GM12891 (cell line): Measurements from ENCODE around the gene TAP2.

ENCODE experiments used
- DNase-seq: peaks from one replicate; pipeline ENCODE4 v3.0.0; 2011; ENCODE audit warnings: low spot score; ENCODE audit not compliant: insufficient read length
- FAIRE-seq: peaks from 2 replicates; lab custom pipeline; 2011; peaks lifted over from hg19 to GRCh38; lab: Jason Lieb, UNC
- PAX5 ChIP-seq: IDR thresholded peaks from 2 replicates; pipeline ENCODE4 v1.6.1; 2011; ENCODE audit warnings: low read length, moderate library complexity, mild to moderate bottlenecking; ENCODE audit not compliant: insufficient read depth, severe bottlenecking
- POLR2A ChIP-seq: IDR thresholded peaks from 2 replicates; pipeline ENCODE4 v1.6.1; 2011; ENCODE audit warnings: low read depth, low read length, control low read depth
- POLR2AphosphoS5 ChIP-seq: IDR thresholded peaks from 2 replicates; pipeline ENCODE4 v1.6.1; 2011; ENCODE audit warnings: low read depth, low read length, control low read depth
- POU2F2 ChIP-seq: IDR thresholded peaks from 2 replicates; pipeline ENCODE4 v1.6.1; 2011; ENCODE audit warnings: low read depth, mild to moderate bottlenecking, control low read depth, low read length, moderate library complexity
- SPI1 ChIP-seq: IDR thresholded peaks from 2 replicates; pipeline ENCODE4 v1.6.1; 2011; ENCODE audit warnings: low read depth, low read length, control low read depth
- TAF1 ChIP-seq: IDR thresholded peaks from 2 replicates; pipeline ENCODE4 v1.6.1; 2011; ENCODE audit warnings: low read depth, low read length, control low read depth

The TAP2 gene

DNA sequence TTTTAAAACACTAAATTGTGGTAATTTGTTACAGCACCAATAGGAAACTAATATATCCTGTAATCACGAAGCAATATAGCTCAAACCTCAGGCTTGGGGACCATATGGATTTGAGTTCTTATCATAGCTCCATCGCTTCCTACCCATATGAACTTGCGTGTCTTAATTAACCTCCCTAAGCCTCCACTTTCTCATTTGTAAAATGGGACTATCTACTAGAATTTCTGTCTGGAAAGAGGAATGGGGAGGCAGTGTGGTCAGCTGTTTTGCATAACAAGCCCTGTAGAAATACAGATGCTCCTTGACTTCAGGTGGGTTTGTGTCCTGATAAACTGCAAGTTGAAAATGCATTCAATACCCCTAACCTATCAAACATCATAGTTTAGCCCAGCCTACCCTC lies 38.8 kb downstream of the TAP2 start:
- no peak for DNase-seq
- peak; percentile 77 for FAIRE-seq
- TF ChIP-seq SPI1 (no peak), POU2F2 (no peak), TAF1 (no peak), PAX5 (no peak), POLR2A (no peak), POLR2AphosphoS5 (no peak)

DNA sequence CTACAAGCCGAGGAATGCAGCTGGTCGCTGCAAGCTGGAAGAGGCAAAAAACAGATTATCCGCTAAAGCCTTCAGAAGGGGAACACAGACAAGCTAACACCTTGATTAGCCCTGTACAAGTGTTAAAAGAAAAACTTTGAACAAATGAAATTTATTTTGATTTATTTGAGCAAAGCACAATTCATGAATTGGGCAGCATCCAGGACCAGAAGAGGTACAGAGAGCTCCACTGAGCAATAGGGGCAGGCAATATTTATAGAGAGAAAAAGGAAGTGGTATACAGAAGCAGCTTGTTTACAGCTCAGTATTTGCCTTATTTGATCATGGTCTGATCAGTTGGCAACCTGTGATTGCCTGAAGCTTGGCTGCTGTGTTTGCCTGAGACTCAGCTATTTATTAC lies 39.4 kb downstream of the TAP2 start:
- FAIRE-seq (no peak), DNase-seq (no peak)
- TF ChIP-seq TAF1 (no peak), POLR2AphosphoS5 (no peak), POU2F2 (no peak), SPI1 (no peak), PAX5 (no peak), POLR2A (no peak)

DNA sequence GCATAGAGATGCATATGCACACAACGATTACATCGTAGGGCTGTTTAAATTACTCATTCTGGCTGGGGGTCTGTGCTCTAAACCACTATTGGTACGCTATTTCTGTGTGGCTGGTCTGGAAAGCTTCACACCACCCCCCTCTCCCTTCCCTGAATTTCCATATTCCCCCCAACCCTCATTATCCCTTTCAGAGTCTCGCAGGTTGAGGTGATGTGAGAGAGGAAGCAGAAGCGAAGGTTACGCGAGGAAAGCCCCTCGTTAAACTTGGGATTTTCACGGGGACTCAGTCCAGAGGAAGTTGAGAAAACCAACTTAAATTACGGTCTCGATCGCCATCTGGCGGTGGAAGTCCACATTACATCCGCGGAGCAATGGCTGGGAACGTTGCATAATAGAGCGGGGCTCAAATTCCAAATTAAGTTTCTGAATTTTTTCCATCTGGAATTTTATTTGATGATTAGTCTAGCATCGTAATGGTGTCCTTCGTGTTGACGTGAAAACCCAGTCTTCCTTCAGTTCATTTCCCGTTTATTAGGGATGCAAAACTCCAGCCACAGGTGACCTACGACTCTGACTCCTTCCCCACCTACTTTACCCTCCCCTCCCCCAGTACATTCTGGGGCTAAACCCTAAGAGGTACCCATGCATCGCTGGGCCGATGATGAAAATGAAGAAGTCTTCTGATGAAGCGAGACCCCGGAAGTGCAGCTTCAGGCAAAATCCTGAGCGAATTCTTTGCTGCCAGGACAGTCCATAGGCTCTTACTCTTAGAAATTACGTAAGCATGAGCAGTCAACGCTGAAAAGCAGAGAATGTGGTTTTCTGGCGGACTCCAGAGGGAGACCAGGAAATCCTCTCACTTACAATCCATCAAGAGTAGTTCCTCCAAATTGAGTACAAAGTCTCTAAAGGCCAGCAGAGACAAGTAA lies 41.4 kb downstream of the TAP2 start:
- TF ChIP-seq TAF1 = no peak
- peak; percentile 68; the same call in 1 of the 2 replicates for TF ChIP-seq POU2F2
- peak; percentile 62 for TF ChIP-seq SPI1
- FAIRE-seq (peak; percentile 97), DNase-seq (no peak)

GRCh38 chr6:32794510-32794909 lies 44.0 kb downstream of the TAP2 start:
- no peak for TF ChIP-seq PAX5
- no peak for TF ChIP-seq POLR2AphosphoS5
- no peak for TF ChIP-seq TAF1
- TF ChIP-seq SPI1 = peak; percentile 43
- FAIRE-seq = peak; percentile 66

GRCh38 chr6:32792901-32793435 lies 45.6 kb downstream of the TAP2 start:
- no peak for DNase-seq
- TF ChIP-seq PAX5 = no peak
- TF ChIP-seq SPI1 = no peak
- TF ChIP-seq TAF1 = no peak
- no peak for TF ChIP-seq POLR2A
- no peak for TF ChIP-seq POU2F2
- no peak for TF ChIP-seq POLR2AphosphoS5
- FAIRE-seq = no peak

More at GRCh38 chr6:32794510-32794909, 44.0 kb downstream of the TAP2 start:
- DNase-seq = no peak

- DNase-seq (no peak), FAIRE-seq (no peak)
- TF ChIP-seq PAX5 = no peak
- TF ChIP-seq POU2F2 = no peak
- TF ChIP-seq POLR2A = no peak
These were observed 48.2 kb downstream of the TAP2 start for GRCh38 chr6:32790306-32790705.
